Activated T-helper 17 cell treated with anti-CD3 and anti-CD28 coated beads, Interleukin-2, amount 50 U/mL, for 72 hours (primary cell): Measurements from ENCODE around the gene HP. TPM values are rescaled to one million over a fixed set of nuclear protein-coding genes. Genes with fewer than 3 reads are reported as not detected.

Source experiments
- total RNA-seq, 2 donors: library from RNA; stranded (reverse); gene quantifications; one replicate each; pipeline ENCODE4 v1.2.3, GENCODE V29; 2022

The HP gene
- total RNA-seq, 2 donors from 2014 or later, result not detected

Other genes with a start within 250 kb of the HP start
- gene AP1G1, start 245.7 kb upstream of the HP start, total RNA-seq, result 10 to 100 TPM; 81.7 to 88.7 TPM
- gene ATXN1L, start 208.5 kb upstream of the HP start, total RNA-seq, result 10 to 100 TPM; 18.2 to 27.3 TPM
- 10 to 100 TPM in 1 of 2 donors, 1 to 10 TPM in 1; 6.3 to 12.2 TPM for gene ZNF821, start 170.3 kb upstream of the HP start, total RNA-seq
- gene IST1, start 159.0 kb upstream of the HP start, total RNA-seq, result 100 to 1,000 TPM; 159 to 217 TPM
- under 1 TPM; 0.05 to 0.09 TPM for gene PKD1L3, start 54.1 kb upstream of the HP start, total RNA-seq
- 10 to 100 TPM; 14.9 to 22.1 TPM for gene DHODH, start 45.8 kb upstream of the HP start, total RNA-seq
- gene HPR, start 8.7 kb downstream of the HP start, total RNA-seq, result not detected
- 10 to 100 TPM; 17.9 to 18.9 TPM for gene TXNL4B, start 39.1 kb downstream of the HP start, total RNA-seq
- gene DHX38, start 39.3 kb downstream of the HP start, total RNA-seq, result 10 to 100 TPM; 96.7 to 99.2 TPM
- gene PMFBP1, start 117.7 kb downstream of the HP start, total RNA-seq, result 1 to 10 TPM; 2.1 to 3.9 TPM